Neuronal stem cell (in vitro differentiated cells): ENCODE results near the gene MACROH2A2.

Experiments used
- DNase-seq: peaks from one replicate; pipeline ENCODE4 v3.0.0-alpha.2; 2013; ENCODE audit warnings: low spot score
- H2AFZ ChIP-seq: one replicate; pipeline ENCODE4 v1.6.1; 2013; ENCODE audit warnings: mild to moderate bottlenecking, low read length, inconsistent platforms
- H2AK5ac ChIP-seq: 2 replicates; pipeline ENCODE4 v1.6.1; 2013; ENCODE audit warnings: low read depth, mild to moderate bottlenecking, inconsistent platforms, low read length, moderate library complexity, mixed read lengths
- H2BK120ac ChIP-seq: 2 replicates; pipeline ENCODE4 v1.6.1; 2013; ENCODE audit warnings: low read depth, mild to moderate bottlenecking, inconsistent platforms, low read length, moderate library complexity, mixed read lengths
- H2BK12ac ChIP-seq: one replicate; pipeline ENCODE4 v1.6.1; 2013; ENCODE audit warnings: low read length, inconsistent platforms
- H2BK15ac ChIP-seq: 2 replicates; pipeline ENCODE4 v1.6.1; 2013; ENCODE audit warnings: mild to moderate bottlenecking, low read length, inconsistent platforms, mixed read lengths
- H2BK5ac ChIP-seq: one replicate; pipeline ENCODE4 v1.6.1; 2013; ENCODE audit warnings: inconsistent platforms, mild to moderate bottlenecking, low read length, moderate library complexity
- H3K14ac ChIP-seq: one replicate; pipeline ENCODE4 v1.6.1; 2013; ENCODE audit warnings: low read length, inconsistent platforms
- H3K18ac ChIP-seq: 2 replicates; pipeline ENCODE4 v1.6.1; 2013; ENCODE audit warnings: low read length, inconsistent platforms
- H3K23ac ChIP-seq: 2 replicates; pipeline ENCODE4 v1.6.1; 2013; ENCODE audit warnings: low read depth, mild to moderate bottlenecking, mixed read lengths, low read length, inconsistent platforms; ENCODE audit not compliant: poor library complexity
- H3K27ac ChIP-seq: replicated peaks from 3 replicates; pipeline ENCODE4 v1.5.1; 2013; ENCODE audit warnings: low read length, inconsistent platforms
- H3K27me3 ChIP-seq, 3 experiments: 2 replicates each; pipeline ENCODE4 v1.6.1; 2013; ENCODE audit warnings: low read length in 3 of 3, mild to moderate bottlenecking in 2 of 3, inconsistent platforms in 1 of 3, low read depth in 1 of 3, mixed read lengths in 1 of 3, moderate library complexity in 1 of 3; ENCODE audit not compliant: control insufficient read depth in 3 of 3, insufficient read depth in 3 of 3
- H3K36me3 ChIP-seq, 2 donors: replicated peaks in 1 of 2; 2 replicates each; pipeline ENCODE4 v1.6.1; 2013; ENCODE audit warnings: low read length in 2 of 2; ENCODE audit not compliant: control insufficient read depth in 2 of 2, insufficient read depth in 2 of 2
- H3K4ac ChIP-seq: 2 replicates; pipeline ENCODE4 v1.6.1; 2013; ENCODE audit warnings: inconsistent platforms, mild to moderate bottlenecking, low read length, moderate library complexity
- H3K4me1 ChIP-seq, 2 donors: 1 replicate in 1 of 2; 2 replicates in 1 of 2; pipeline ENCODE4 v1.6.1; 2013; ENCODE audit warnings: low read length in 2 of 2, low read depth in 1 of 2; ENCODE audit not compliant: control insufficient read depth in 2 of 2, insufficient read depth in 1 of 2
- H3K4me2 ChIP-seq: one replicate; pipeline ENCODE4 v1.6.1; 2013; ENCODE audit warnings: mild to moderate bottlenecking, low read length, inconsistent platforms; ENCODE audit not compliant: insufficient read depth, poor library complexity, severe bottlenecking
- H3K4me3 ChIP-seq, 2 donors: 2 replicates each; pipeline ENCODE4 v1.5.1; 2013; ENCODE audit warnings: low read length in 2 of 2, mild to moderate bottlenecking in 2 of 2, inconsistent platforms in 1 of 2, moderate library complexity in 1 of 2
- H3K79me1 ChIP-seq: one replicate; pipeline ENCODE4 v1.6.1; 2013; ENCODE audit warnings: low read depth, mild to moderate bottlenecking, inconsistent platforms, low read length, moderate library complexity
- H3K9ac ChIP-seq: one replicate; pipeline ENCODE4 v1.6.1; 2013; ENCODE audit warnings: mild to moderate bottlenecking, low read depth, low read length, inconsistent platforms; ENCODE audit not compliant: poor library complexity
- H3K9me3 ChIP-seq, 2 donors: replicated peaks in 1 of 2; 2 replicates each; pipeline versions ENCODE3 to v1.6.1; 2013; ENCODE audit warnings: low read length in 2 of 2, mild to moderate bottlenecking in 2 of 2, inconsistent platforms in 1 of 2, low read depth in 1 of 2, mixed read lengths in 1 of 2, moderate library complexity in 1 of 2; ENCODE audit not compliant: control insufficient read depth in 2 of 2, insufficient read depth in 1 of 2
- H4K8ac ChIP-seq: one replicate; pipeline ENCODE4 v1.6.1; 2013; ENCODE audit warnings: low read depth, mild to moderate bottlenecking, inconsistent platforms, low read length, moderate library complexity
- H4K91ac ChIP-seq: one replicate; pipeline ENCODE4 v1.6.1; 2013; ENCODE audit warnings: low read length, low read depth, mild to moderate bottlenecking, inconsistent platforms; ENCODE audit not compliant: poor library complexity
- WGBS, 2 donors: extraction: QIAGEN DNeasy Blood & Tissue Kit; methylation state at CpG; one replicate each; pipeline ENCODE4 v1.1.7; 2013; ENCODE audit warnings: missing lambda C conversion rate in 2 of 2, mixed read lengths in 1 of 2; ENCODE audit not compliant: insufficient read length in 2 of 2, insufficient replicate concordance in 1 of 2; ENCODE audit errors: extremely low coverage in 2 of 2; 5-methylcytosine and 5-hydroxymethylcytosine counted together

MACROH2A2 gene

GRCh38 chr10:70092389-70092718, 39.7 kb downstream of the MACROH2A2 start:
- Histone ChIP-seq H3K9ac (no peak overlapping the region), H2AK5ac (no peak overlapping the region), H3K27me3 (no peaks in the 10 kb centered on the region), H4K8ac (no peak overlapping the region), H3K36me3 (peaks cover 49 to 97% of the 10 kb centered on the region in 2 donors), H2BK5ac (no peak overlapping the region), H3K14ac (no peak overlapping the region), H2BK120ac (no peak overlapping the region), H3K4ac (no peak overlapping the region), H3K4me2 (no peak overlapping the region), H3K27ac (no peak overlapping the region), H3K9me3 (no peaks in the 10 kb centered on the region), H2AFZ (no peak overlapping the region), H3K18ac (no peak overlapping the region), H2BK15ac (no peak overlapping the region), H3K23ac (no peak overlapping the region), H3K79me1 (no peaks in the 10 kb centered on the region), H3K4me1 (no peaks in the 10 kb centered on the region), H4K91ac (no peak overlapping the region), H3K4me3 (no peak overlapping the region), H2BK12ac (no peak overlapping the region)
- WGBS, 2 donors = no CpG with 5 or more reads among the region's 7 CpGs
- DNase-seq = no peak

- H2AFZ ChIP-seq = no peak overlapping the region
- no peaks in the 10 kb centered on the region for H3K4me1 ChIP-seq
- H2BK120ac ChIP-seq = no peak overlapping the region
- H3K27me3 ChIP-seq = no peaks in the 10 kb centered on the region
- no peaks in the 10 kb centered on the region for H3K79me1 ChIP-seq
- WGBS, 2 donors = no CpG with 5 or more reads among the region's 9 CpGs
- DNase-seq = no peak
- H3K27ac ChIP-seq = no peak overlapping the region
- no peak overlapping the region for H3K9ac ChIP-seq
- H3K23ac ChIP-seq = no peak overlapping the region
- no peak overlapping the region for H4K91ac ChIP-seq
- no peak overlapping the region for H2BK15ac ChIP-seq
- no peak overlapping the region for H3K4me3 ChIP-seq
- no peak overlapping the region for H2BK12ac ChIP-seq
- no peak overlapping the region for H2BK5ac ChIP-seq
- no peak overlapping the region for H3K14ac ChIP-seq
- no peak overlapping the region for H3K18ac ChIP-seq
- H2AK5ac ChIP-seq = no peak overlapping the region
- no peak overlapping the region for H3K4ac ChIP-seq
- H3K4me2 ChIP-seq = no peak overlapping the region
- no peaks in the 10 kb centered on the region for H3K9me3 ChIP-seq
- no peak overlapping the region for H4K8ac ChIP-seq
- H3K36me3 ChIP-seq = peaks cover 45 to 97% of the 10 kb centered on the region in 2 donors
These were observed 40.8 kb downstream of the MACROH2A2 start for GRCh38 chr10:70093335-70093944.

GRCh38 chr10:70094250-70094649, 41.6 kb downstream of the MACROH2A2 start:
- no peaks in the 10 kb centered on the region for H3K9me3 ChIP-seq
- H4K8ac ChIP-seq = no peak overlapping the region
- no peak for DNase-seq
- no peaks in the 10 kb centered on the region for H3K79me1 ChIP-seq
- H3K4ac ChIP-seq = no peak overlapping the region
- peaks cover 48 to 98% of the 10 kb centered on the region in 2 donors for H3K36me3 ChIP-seq
- no CpG with 5 or more reads among the region's 2 CpGs for WGBS, 2 donors
- no peak overlapping the region for H3K9ac ChIP-seq
- H3K18ac ChIP-seq = no peak overlapping the region
- no peak overlapping the region for H2AFZ ChIP-seq
- no peak overlapping the region for H3K27ac ChIP-seq
- H3K27me3 ChIP-seq = no peaks in the 10 kb centered on the region
- H3K14ac ChIP-seq = no peak overlapping the region
- H3K4me1 ChIP-seq = no peaks in the 10 kb centered on the region
- no peak overlapping the region for H2AK5ac ChIP-seq
- no peak overlapping the region for H3K4me3 ChIP-seq
- no peak overlapping the region for H2BK12ac ChIP-seq
- no peak overlapping the region for H3K4me2 ChIP-seq
- no peak overlapping the region for H2BK5ac ChIP-seq
- H2BK15ac ChIP-seq = no peak overlapping the region
- H2BK120ac ChIP-seq = no peak overlapping the region
- no peak overlapping the region for H4K91ac ChIP-seq
- H3K23ac ChIP-seq = no peak overlapping the region

- no peak overlapping the region for H2BK120ac ChIP-seq
- H3K18ac ChIP-seq = no peak overlapping the region
- no peak overlapping the region for H2AK5ac ChIP-seq
- no peaks in the 10 kb centered on the region for H3K9me3 ChIP-seq
- no peak overlapping the region for H4K8ac ChIP-seq
- H2BK5ac ChIP-seq = no peak overlapping the region
- no CpG with 5 or more reads among the region's 6 CpGs for WGBS, 2 donors
- no peak for DNase-seq
- no peak overlapping the region for H3K4ac ChIP-seq
- no peaks in the 10 kb centered on the region for H3K79me1 ChIP-seq
- no peak overlapping the region for H3K23ac ChIP-seq
- H2BK15ac ChIP-seq = no peak overlapping the region
- H3K27ac ChIP-seq = no peak overlapping the region
- no peak overlapping the region for H3K14ac ChIP-seq
- H2BK12ac ChIP-seq = no peak overlapping the region
- H3K4me1 ChIP-seq = no peaks in the 10 kb centered on the region
- no peaks in the 10 kb centered on the region for H3K27me3 ChIP-seq
- H4K91ac ChIP-seq = no peak overlapping the region
- no peak overlapping the region for H2AFZ ChIP-seq
- no peak overlapping the region for H3K4me2 ChIP-seq
- no peak overlapping the region for H3K9ac ChIP-seq
- H3K4me3 ChIP-seq = no peak overlapping the region
- H3K36me3 ChIP-seq = peaks cover 54 to 98% of the 10 kb centered on the region in 2 donors
These were observed 43.5 kb downstream of the MACROH2A2 start for GRCh38 chr10:70096016-70096704.
